DND-41 (cell line): Measurements from ENCODE around the gene SSBP1.

Experiments
- ATAC-seq: fragments of 200-7000 bp; cut with Tn5 transposase; 3 replicates; pipeline ENCODE4 v1.9.1; 2021; ENCODE audit warnings: low read depth; ENCODE audit not compliant: insufficient read depth
- DNase-seq: peaks from one replicate; pipeline ENCODE4 v3.0.0-alpha.2; 2020
- H2AFZ ChIP-seq: 2 replicates; pipeline ENCODE4 v1.6.0; 2012; ENCODE audit warnings: low read depth, low read length
- H3K27ac ChIP-seq: 2 replicates; pipeline ENCODE4 v1.5.1; 2012; ENCODE audit warnings: low read length, inconsistent platforms
- H3K27me3 ChIP-seq: fragments of 200-600 bp; sonication (generic); 2 replicates; pipeline ENCODE4 v1.6.0; 2012; ENCODE audit warnings: low read length, mild to moderate bottlenecking, inconsistent platforms; ENCODE audit not compliant: insufficient read depth, poor library complexity
- H3K36me3 ChIP-seq: 2 replicates; pipeline ENCODE4 v1.5.1; 2012; ENCODE audit warnings: low read length, inconsistent platforms; ENCODE audit not compliant: insufficient read depth
- H3K4me1 ChIP-seq: 2 replicates; pipeline ENCODE4 v1.5.1; 2012; ENCODE audit warnings: mild to moderate bottlenecking, low read length; ENCODE audit not compliant: insufficient read depth
- H3K4me2 ChIP-seq: 2 replicates; pipeline ENCODE4 v1.6.0; 2012; ENCODE audit warnings: mild to moderate bottlenecking, moderate library complexity, low read length, inconsistent platforms; ENCODE audit not compliant: insufficient read depth
- H3K4me3 ChIP-seq, 2 experiments: fragments of 200-600 bp in 1 of 2; shearing (Covaris generic) in 1 of 2; 2 replicates each; pipeline ENCODE4 v1.5.1; 2012 to 2016; ENCODE audit warnings: inconsistent platforms in 2 of 2, low read length in 2 of 2, mild to moderate bottlenecking in 2 of 2, low read depth in 1 of 2, moderate library complexity in 1 of 2
- H3K79me2 ChIP-seq: 2 replicates; pipeline ENCODE4 v1.6.0; 2012; ENCODE audit warnings: low read length, inconsistent platforms; ENCODE audit not compliant: insufficient read depth
- H3K9ac ChIP-seq: 2 replicates; pipeline ENCODE4 v1.6.0; 2012; ENCODE audit warnings: low read depth, mild to moderate bottlenecking, inconsistent platforms, low read length, moderate library complexity
- H3K9me3 ChIP-seq: 2 replicates; pipeline ENCODE4 v1.5.1; 2012; ENCODE audit warnings: low read length, moderate library complexity, mild to moderate bottlenecking, inconsistent platforms; ENCODE audit not compliant: insufficient read depth, severe bottlenecking
- H4K20me1 ChIP-seq: 2 replicates; pipeline ENCODE4 v1.6.0; 2012; ENCODE audit warnings: low read length; ENCODE audit not compliant: insufficient read depth
- CTCF ChIP-seq: IDR thresholded peaks from 2 replicates; pipeline ENCODE4 v1.5.1; 2012; ENCODE audit warnings: borderline replicate concordance, low read length, moderate library complexity, mild to moderate bottlenecking; ENCODE audit not compliant: poor library complexity, severe bottlenecking; ENCODE audit errors: extremely low read depth
- EZH2 ChIP-seq: IDR thresholded peaks from 3 replicates; pipeline ENCODE4 v1.6.1; 2012; ENCODE audit warnings: borderline replicate concordance, low read depth, mild to moderate bottlenecking, moderate library complexity, low read length, inconsistent platforms; ENCODE audit not compliant: severe bottlenecking

The SSBP1 gene

GRCh38 chr7:141700296-141700847, 37.8 kb upstream of the SSBP1 start:
- TF ChIP-seq EZH2 (no peak), CTCF (no peak)
- ATAC-seq (no peak), DNase-seq (no peak)
- peak overlapping the region in 1 of 2 experiments; percentile 58; a peak in 2 of 4 replicates for H3K4me3 ChIP-seq
- no peak overlapping the region for H3K27ac ChIP-seq
- H3K36me3 ChIP-seq = no peaks in the 10 kb centered on the region
- peak overlapping the region; percentile 47; the same call in 1 of the 2 replicates for H3K9ac ChIP-seq
- H3K4me2 ChIP-seq = peak overlapping the region; percentile 86
- no peaks in the 10 kb centered on the region for H3K9me3 ChIP-seq
- H3K79me2 ChIP-seq = peaks cover 22% of the 10 kb centered on the region
- no peak overlapping the region for H2AFZ ChIP-seq
- peaks cover 34% of the 10 kb centered on the region for H4K20me1 ChIP-seq
- peaks cover 8% of the 10 kb centered on the region for H3K27me3 ChIP-seq
- H3K4me1 ChIP-seq = peaks cover 23% of the 10 kb centered on the region

- DNase-seq (no peak), ATAC-seq (no peak; the same call in 2 of the 3 replicates)
- H3K27me3 ChIP-seq = peaks cover 8% of the 10 kb centered on the region
- peak overlapping the region; percentile 35; the same call in 1 of the 2 replicates for H3K27ac ChIP-seq
- no peak for TF ChIP-seq EZH2
- TF ChIP-seq CTCF = no peak
- peak overlapping the region; percentile 26 to 58; a peak in 3 of 4 replicates for H3K4me3 ChIP-seq
- peaks cover 23% of the 10 kb centered on the region for H3K4me1 ChIP-seq
- peaks cover 29% of the 10 kb centered on the region for H4K20me1 ChIP-seq
- peak overlapping the region; percentile 47 for H3K9ac ChIP-seq
- no peaks in the 10 kb centered on the region for H3K9me3 ChIP-seq
- H2AFZ ChIP-seq = no peak overlapping the region; the same call in 1 of the 2 replicates
- H3K79me2 ChIP-seq = peaks cover 17% of the 10 kb centered on the region
- H3K4me2 ChIP-seq = peak overlapping the region; percentile 86
- H3K36me3 ChIP-seq = no peaks in the 10 kb centered on the region
Measured at GRCh38 chr7:141700848-141701371, 37.2 kb upstream of the SSBP1 start.

GRCh38 chr7:141701489-141702046, 36.6 kb upstream of the SSBP1 start:
- peak; percentile 82 for DNase-seq
- TF ChIP-seq EZH2 (no peak), CTCF (no peak)
- H3K4me2 ChIP-seq = peak overlapping the region; percentile 86

More at GRCh38 chr7:141701489-141702046, 36.6 kb upstream of the SSBP1 start:
- Histone ChIP-seq H3K9ac (peak overlapping the region; percentile 64), H3K27ac (peak overlapping the region; percentile 42), H3K4me3 (peak overlapping the region; percentile 43 to 64; a peak in 3 of 4 replicates), H3K36me3 (no peaks in the 10 kb centered on the region), H3K27me3 (peaks cover 8% of the 10 kb centered on the region), H3K79me2 (peaks cover 12% of the 10 kb centered on the region), H4K20me1 (peaks cover 24% of the 10 kb centered on the region), H3K4me1 (peaks cover 23% of the 10 kb centered on the region), H3K9me3 (no peaks in the 10 kb centered on the region), H2AFZ (peak overlapping the region; percentile 65)
- peak; percentile 96 for ATAC-seq
